WTC11 (cell line): ENCODE data around the gene OPN3.

ENCODE experiments used
- CTCF ChIP-seq: fragments of 200-600 bp; IDR thresholded peaks from 2 replicates; pipeline ENCODE4 v1.8.0; 2022; ENCODE audit warnings: antibody characterized with exemption
- ESRRA ChIP-seq: sonication (generic); formaldehyde crosslinking; IDR thresholded peaks from 2 replicates; pipeline ENCODE4 v1.8.1; 2022; ENCODE audit warnings: mild to moderate bottlenecking, missing genetic modification reagents, borderline replicate concordance
- GABPB1 ChIP-seq: sonication (generic); formaldehyde crosslinking; IDR thresholded peaks from 2 replicates; pipeline ENCODE4 v1.8.1; 2023; ENCODE audit warnings: mild to moderate bottlenecking, missing genetic modification reagents
- HMGA2 ChIP-seq: fragments of 250-450 bp; sonication (Bioruptor Pico); IDR thresholded peaks from 2 replicates; pipeline ENCODE4 v1.4.0; 2021; ENCODE audit warnings: mild to moderate bottlenecking, moderate library complexity
- JUN ChIP-seq: sonication (generic); formaldehyde crosslinking; IDR thresholded peaks from 2 replicates; pipeline ENCODE4 v1.8.0; 2023; ENCODE audit warnings: mild to moderate bottlenecking, missing genetic modification reagents
- MAX ChIP-seq: sonication (generic); formaldehyde crosslinking; IDR thresholded peaks from 2 replicates; pipeline ENCODE4 v1.8.0; 2022; ENCODE audit warnings: mild to moderate bottlenecking, missing genetic modification reagents
- MXD4 ChIP-seq: fragments of 250-450 bp; sonication (Bioruptor Pico); IDR thresholded peaks from 2 replicates; pipeline ENCODE4 v1.8.0; 2021; ENCODE audit warnings: mild to moderate bottlenecking, moderate library complexity, borderline replicate concordance
- NFYB ChIP-seq: sonication (generic); formaldehyde crosslinking; conservative IDR thresholded peaks from 2 replicates; pipeline ENCODE4 v1.8.0; 2022; ENCODE audit warnings: low read depth, missing genetic modification reagents
- PREB ChIP-seq: sonication (generic); formaldehyde crosslinking; IDR thresholded peaks from 2 replicates; pipeline ENCODE4 v1.8.1; 2022; ENCODE audit warnings: mild to moderate bottlenecking, missing genetic modification reagents, moderate library complexity, borderline replicate concordance
- TCF7 ChIP-seq: sonication (generic); formaldehyde crosslinking; IDR thresholded peaks from 2 replicates; pipeline ENCODE4 v1.8.0; 2022; ENCODE audit warnings: mild to moderate bottlenecking, low read depth, missing genetic modification reagents, moderate library complexity
- USF2 ChIP-seq: sonication (generic); formaldehyde crosslinking; IDR thresholded peaks from 2 replicates; pipeline ENCODE4 v1.8.1; 2023; ENCODE audit warnings: mild to moderate bottlenecking, missing genetic modification reagents, moderate library complexity
- ZNF138 ChIP-seq: sonication (generic); formaldehyde crosslinking; conservative IDR thresholded peaks from 2 replicates; pipeline ENCODE4 v1.8.1; 2022; ENCODE audit warnings: mild to moderate bottlenecking, moderate library complexity, missing genetic modification reagents
- ZNF532 ChIP-seq: fragments of 250-450 bp; sonication (Bioruptor Pico); IDR thresholded peaks from 2 replicates; pipeline ENCODE4 v1.9.0; 2021; ENCODE audit warnings: mild to moderate bottlenecking, borderline replicate concordance

GRCh38 chr1:241560146-241560848 is 79.9 kb downstream of the OPN3 start:
- TF ChIP-seq CTCF (no peak), PREB (CRISPR knock-in tag) (no peak), ESRRA (no peak), HMGA2 (CRISPR knock-in tag) (no peak), ZNF138 (CRISPR knock-in tag) (no peak), MXD4 (CRISPR knock-in tag) (no peak), ZNF532 (CRISPR knock-in tag) (no peak), MAX (no peak), TCF7 (no peak), JUN (CRISPR knock-in tag) (no peak), NFYB (CRISPR knock-in tag) (no peak), GABPB1 (CRISPR knock-in tag) (no peak), USF2 (no peak)
